Measurements from ENCODE around the gene ARHGAP22.

Gene ARHGAP22

GRCh38 chr10:48511875-48512231, 93.0 kb downstream of the ARHGAP22 start:
- Histone ChIP-seq H3K9me3 (ENCODE audit: severe bottlenecking) (peaks cover 5% of the 10 kb centered on the region), H3K27ac (ENCODE audit: poor library complexity, severe bottlenecking) (no peak overlapping the region), H3K27me3 (ENCODE audit: insufficient read depth, poor library complexity, severe bottlenecking) (no peaks in the 10 kb centered on the region), H3K4me3 (ENCODE audit: severe bottlenecking) (no peak overlapping the region), H3K36me3 (ENCODE audit: low read depth) (no peaks in the 10 kb centered on the region), H3K4me1 (ENCODE audit: insufficient read depth, poor library complexity, severe bottlenecking) (no peaks in the 10 kb centered on the region)
- DNase-seq (ENCODE audit: low spot score) (no peak), ATAC-seq (ENCODE audit: low read depth) (no peak)
- TF ChIP-seq, protein P1, sequence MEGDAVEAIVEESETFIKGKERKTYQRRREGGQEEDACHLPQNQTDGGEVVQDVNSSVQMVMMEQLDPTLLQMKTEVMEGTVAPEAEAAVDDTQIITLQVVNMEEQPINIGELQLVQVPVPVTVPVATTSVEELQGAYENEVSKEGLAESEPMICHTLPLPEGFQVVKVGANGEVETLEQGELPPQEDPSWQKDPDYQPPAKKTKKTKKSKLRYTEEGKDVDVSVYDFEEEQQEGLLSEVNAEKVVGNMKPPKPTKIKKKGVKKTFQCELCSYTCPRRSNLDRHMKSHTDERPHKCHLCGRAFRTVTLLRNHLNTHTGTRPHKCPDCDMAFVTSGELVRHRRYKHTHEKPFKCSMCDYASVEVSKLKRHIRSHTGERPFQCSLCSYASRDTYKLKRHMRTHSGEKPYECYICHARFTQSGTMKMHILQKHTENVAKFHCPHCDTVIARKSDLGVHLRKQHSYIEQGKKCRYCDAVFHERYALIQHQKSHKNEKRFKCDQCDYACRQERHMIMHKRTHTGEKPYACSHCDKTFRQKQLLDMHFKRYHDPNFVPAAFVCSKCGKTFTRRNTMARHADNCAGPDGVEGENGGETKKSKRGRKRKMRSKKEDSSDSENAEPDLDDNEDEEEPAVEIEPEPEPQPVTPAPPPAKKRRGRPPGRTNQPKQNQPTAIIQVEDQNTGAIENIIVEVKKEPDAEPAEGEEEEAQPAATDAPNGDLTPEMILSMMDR (IDR thresholded peaks at IDR 0.05; ENCODE audit: poor library complexity, severe bottlenecking), result no peak

GRCh38 chr10:48511066-48511874, 93.6 kb downstream of the ARHGAP22 start:
- H3K27ac ChIP-seq (ENCODE audit: poor library complexity, severe bottlenecking), result no peak overlapping the region
- no peaks in the 10 kb centered on the region for H3K27me3 ChIP-seq (ENCODE audit: insufficient read depth, poor library complexity, severe bottlenecking)
- no peaks in the 10 kb centered on the region for H3K4me1 ChIP-seq (ENCODE audit: insufficient read depth, poor library complexity, severe bottlenecking)
- DNase-seq (ENCODE audit: low spot score), result no peak
- TF ChIP-seq, protein P1 (IDR thresholded peaks at IDR 0.05; ENCODE audit: poor library complexity, severe bottlenecking), result no peak
- no peaks in the 10 kb centered on the region for H3K36me3 ChIP-seq (ENCODE audit: low read depth)
- ATAC-seq (ENCODE audit: low read depth), result no peak
- H3K9me3 ChIP-seq (ENCODE audit: severe bottlenecking), result peaks cover 5% of the 10 kb centered on the region
- H3K4me3 ChIP-seq (ENCODE audit: severe bottlenecking), result no peak overlapping the region

DNA sequence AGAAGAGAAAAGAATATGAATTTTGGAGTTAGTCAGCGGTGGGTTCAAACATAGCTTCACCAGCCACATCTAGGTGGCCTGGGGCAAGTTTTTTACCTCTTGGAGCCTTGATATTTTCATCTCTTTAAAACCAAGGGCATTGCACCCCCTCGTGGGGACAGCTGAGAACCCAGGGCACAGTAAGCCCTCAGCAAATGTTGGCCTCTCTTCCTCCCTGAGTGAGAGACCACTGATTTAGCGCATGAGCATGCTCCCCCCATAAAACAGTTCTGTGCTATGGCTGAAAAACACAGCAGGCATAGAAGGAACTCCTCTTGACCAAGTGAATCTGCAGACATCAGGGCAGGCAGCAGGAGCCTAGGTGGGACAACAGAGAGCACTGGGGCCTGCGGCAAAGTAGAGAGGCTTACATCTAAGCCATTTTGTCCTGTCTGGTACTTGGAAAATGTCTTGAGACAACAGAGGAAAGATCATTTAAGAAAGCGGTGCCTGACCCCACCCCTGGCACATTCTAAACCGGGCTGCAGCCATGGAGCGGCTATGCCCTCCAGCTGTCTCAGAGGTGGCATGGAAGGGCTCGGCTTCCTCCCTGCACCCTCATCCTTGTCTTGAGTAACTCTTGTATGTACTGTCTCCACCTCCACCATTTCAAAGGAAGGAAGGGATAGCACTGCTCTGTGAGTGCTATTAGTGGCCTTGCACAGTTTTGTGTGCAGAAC, 94.7 kb downstream of the ARHGAP22 start:
- Histone ChIP-seq H3K36me3 (ENCODE audit: low read depth) (no peaks in the 10 kb centered on the region), H3K4me1 (ENCODE audit: insufficient read depth, poor library complexity, severe bottlenecking) (no peaks in the 10 kb centered on the region), H3K27me3 (ENCODE audit: insufficient read depth, poor library complexity, severe bottlenecking) (no peaks in the 10 kb centered on the region), H3K4me3 (ENCODE audit: severe bottlenecking) (no peak overlapping the region), H3K9me3 (ENCODE audit: severe bottlenecking) (peaks cover 5% of the 10 kb centered on the region), H3K27ac (ENCODE audit: poor library complexity, severe bottlenecking) (no peak overlapping the region)
- TF ChIP-seq, protein P1 (IDR thresholded peaks at IDR 0.05; ENCODE audit: poor library complexity, severe bottlenecking), result peak; percentile 33
- DNase-seq (ENCODE audit: low spot score) (no peak), ATAC-seq (ENCODE audit: low read depth) (peak; percentile 38; the same call in 1 of the 3 replicates)

GRCh38 chr10:48508791-48509772, 95.8 kb downstream of the ARHGAP22 start:
- no peak for ATAC-seq (ENCODE audit: low read depth)
- TF ChIP-seq, protein P1 (IDR thresholded peaks at IDR 0.05; ENCODE audit: poor library complexity, severe bottlenecking), result no peak
- Histone ChIP-seq H3K27me3 (ENCODE audit: insufficient read depth, poor library complexity, severe bottlenecking) (no peaks in the 10 kb centered on the region), H3K36me3 (ENCODE audit: low read depth) (no peaks in the 10 kb centered on the region), H3K27ac (ENCODE audit: poor library complexity, severe bottlenecking) (no peak overlapping the region), H3K4me1 (ENCODE audit: insufficient read depth, poor library complexity, severe bottlenecking) (no peaks in the 10 kb centered on the region), H3K4me3 (ENCODE audit: severe bottlenecking) (no peak overlapping the region), H3K9me3 (ENCODE audit: severe bottlenecking) (peaks cover 1% of the 10 kb centered on the region)
- DNase-seq (ENCODE audit: low spot score), result no peak
